22Rv1 (cell line): ENCODE data around the gene WASHC3.
"Not testable (repeated sequence)": the region's sequence is repeated elsewhere in the genome, so short reads cannot be mapped to it uniquely, and the experiment has no call there.

Experiments
- H3K27ac ChIP-seq: fragments of 450-650 bp; 2 replicates; pipeline ENCODE4 v1.5.1; 2017
- CTCF ChIP-seq: fragments of 450-650 bp; IDR thresholded peaks from 2 replicates; pipeline ENCODE4 v1.5.1; 2017; ENCODE audit warnings: mild to moderate bottlenecking
- ZFX ChIP-seq: fragments of 450-650 bp; IDR thresholded peaks from 2 replicates; pipeline ENCODE4 v1.6.1; 2017; ENCODE audit warnings: antibody characterized with exemption, borderline replicate concordance

The WASHC3 gene

GRCh38 chr12:102022286-102022685 lies 39.5 kb downstream of the WASHC3 start:
- TF ChIP-seq CTCF, result no peak
- no peak for TF ChIP-seq ZFX

GRCh38 chr12:102021540-102022246 lies 40.1 kb downstream of the WASHC3 start:
- no peak for TF ChIP-seq CTCF
- TF ChIP-seq ZFX, result no peak
- 0 out of 2 replicates have a peak overlapping the region, but pooled peaks have one; percentile 3 for H3K27ac ChIP-seq

More at GRCh38 chr12:102022286-102022685, 39.5 kb downstream of the WASHC3 start:
- no peak overlapping the region for H3K27ac ChIP-seq

GRCh38 chr12:102018607-102019006 lies 43.2 kb downstream of the WASHC3 start:
- H3K27ac ChIP-seq, result not testable (repeated sequence)

- TF ChIP-seq ZFX (no peak), CTCF (no peak)
- no peak overlapping the region for H3K27ac ChIP-seq
These were observed 45.3 kb downstream of the WASHC3 start for GRCh38 chr12:102016472-102016871.

- TF ChIP-seq ZFX (no peak), CTCF (no peak)
- no peak overlapping the region for H3K27ac ChIP-seq
These were observed 51.4 kb downstream of the WASHC3 start for GRCh38 chr12:102010265-102010994.

GRCh38 chr12:102009796-102010195 lies 52.0 kb downstream of the WASHC3 start:
- TF ChIP-seq ZFX, result no peak
- H3K27ac ChIP-seq, result no peak overlapping the region

- no peak overlapping the region for H3K27ac ChIP-seq
- TF ChIP-seq ZFX, result no peak
- TF ChIP-seq CTCF, result no peak
These were observed 53.1 kb downstream of the WASHC3 start for GRCh38 chr12:102008615-102009126.

GRCh38 chr12:102005256-102005655 lies 56.5 kb downstream of the WASHC3 start:
- no peak for TF ChIP-seq CTCF
- no peak for TF ChIP-seq ZFX

More at GRCh38 chr12:102005256-102005655, 56.5 kb downstream of the WASHC3 start:
- H3K27ac ChIP-seq, result no peak overlapping the region
